A673 (cell line): ENCODE results near the gene SPATA31C1. TPM values are rescaled to one million over a fixed set of nuclear protein-coding genes. Genes with fewer than 3 reads are reported as not detected.

ENCODE experiments used
- BruUV-seq: library from RNA; stranded (reverse); fragments of 400-500 nt; replicated peaks from 2 replicates; lab custom pipeline; 2021; lab: Mats Ljungman, UMichigan
- CTCF ChIA-PET: fragments of 300-600 bp; sonication (Branson Sonifier 250); formaldehyde crosslinking; loops from one replicate; lab custom pipeline; 2022; ENCODE audit warnings: antibody characterized with exemption; lab: Charles Lee
- POLR2A ChIA-PET: fragments of 300-600 bp; sonication (Branson Sonifier 250); formaldehyde crosslinking; loops from one replicate; lab custom pipeline; 2022; ENCODE audit warnings: antibody characterized with exemption; ENCODE audit not compliant: low non-redundant PET; lab: Charles Lee
- DNase-seq: peaks from one replicate; pipeline ENCODE4 v3.0.0-alpha.2; 2015; ENCODE audit warnings: low spot score
- H3K27ac ChIP-seq: fragments of 200-600 bp; sonication (generic); 2 replicates; pipeline ENCODE4 v1.5.1; 2016; ENCODE audit warnings: mixed run types, low read depth, mild to moderate bottlenecking, mixed read lengths, antibody characterized with exemption, low read length; ENCODE audit not compliant: poor library complexity, severe bottlenecking
- H3K27me3 ChIP-seq: fragments of 200-600 bp; sonication (generic); replicated peaks from 2 replicates; pipeline ENCODE4 v1.6.1; 2017; ENCODE audit warnings: mixed run types, low read depth, mild to moderate bottlenecking, mixed read lengths, antibody characterized with exemption, low read length; ENCODE audit not compliant: insufficient read depth, poor library complexity
- H3K36me3 ChIP-seq: fragments of 200-600 bp; sonication (generic); 2 replicates; pipeline ENCODE4 v1.6.1; 2016; ENCODE audit warnings: mixed run types, mild to moderate bottlenecking, mixed read lengths, antibody characterized with exemption, low read length; ENCODE audit not compliant: insufficient read depth, poor library complexity, severe bottlenecking
- H3K4me1 ChIP-seq: fragments of 200-600 bp; sonication (generic); 2 replicates; pipeline ENCODE4 v1.6.1; 2017; ENCODE audit warnings: mixed run types, mild to moderate bottlenecking, mixed read lengths, antibody characterized with exemption, low read length; ENCODE audit not compliant: insufficient read depth, poor library complexity, severe bottlenecking
- H3K4me3 ChIP-seq: fragments of 200-600 bp; sonication (generic); 2 replicates; pipeline ENCODE4 v1.5.1; 2016; ENCODE audit warnings: low read depth, mixed run types, mild to moderate bottlenecking, mixed read lengths, low read length; ENCODE audit not compliant: poor library complexity, severe bottlenecking
- H3K9me3 ChIP-seq: fragments of 200-600 bp; sonication (generic); 2 replicates; pipeline ENCODE4 v1.6.1; 2016; ENCODE audit warnings: mixed run types, low read depth, mild to moderate bottlenecking, mixed read lengths, antibody characterized with exemption, low read length; ENCODE audit not compliant: poor library complexity, severe bottlenecking
- CTCF ChIP-seq: fragments of 300-800, 200-600 bp; sonication (generic); conservative IDR thresholded peaks from 2 replicates; pipeline ENCODE4 v1.5.1; 2017; ENCODE audit warnings: low read depth, mild to moderate bottlenecking, antibody characterized with exemption, low read length, moderate library complexity, mixed read lengths
- EZH2 ChIP-seq: fragments of 200-600 bp; sonication (generic); IDR thresholded peaks from 2 replicates; pipeline ENCODE4 v1.6.1; 2017; ENCODE audit warnings: borderline replicate concordance, low read depth, mild to moderate bottlenecking, mixed read lengths, antibody characterized with exemption, low read length; ENCODE audit not compliant: poor library complexity, severe bottlenecking
- intact Hi-C: fragments of 100-400 bp; cut with micrococcal nuclease; formaldehyde crosslinking; loops from one replicate; pipeline ENCODE4 v1.10.0; 2022; ENCODE audit not compliant: unreplicated experiment
- total RNA-seq: library from RNA; stranded (reverse); gene quantifications from 2 replicates; pipeline ENCODE4 v1.2.3, GENCODE V29; 2021

The SPATA31C1 gene
- total RNA-seq, 1 experiment from 2014 or later = not detected

- intact Hi-C loops = loop anchor here (5.0 kb wide), 1 partner anchor 1042 kb away; no protein-coding TSS in a partner anchor
- H3K9me3 ChIP-seq = no peaks in the 10 kb centered on the region
- no peak overlapping the region for H3K27ac ChIP-seq
- DNase-seq = no peak
- TF ChIP-seq EZH2 = no peak
- TF ChIP-seq CTCF = no peak
- H3K36me3 ChIP-seq = peaks cover 4% of the 10 kb centered on the region
- no peaks in the 10 kb centered on the region for H3K27me3 ChIP-seq
- no peak overlapping the region for H3K4me3 ChIP-seq
- CTCF ChIA-PET = no interaction called here
- POLR2A ChIA-PET = no interaction called here
- BruUV-seq = no TSS peak
- H3K4me1 ChIP-seq = no peaks in the 10 kb centered on the region
Measured at GRCh38 chr9:87964826-87965225, 47.1 kb downstream of the SPATA31C1 start.

GRCh38 chr9:87968155-87968554 is 50.4 kb downstream of the SPATA31C1 start:
- H3K4me3 ChIP-seq = no peak overlapping the region
- H3K27me3 ChIP-seq = no peaks in the 10 kb centered on the region
- no peak for TF ChIP-seq CTCF
- TF ChIP-seq EZH2 = no peak
- POLR2A ChIA-PET = no interaction called here
- H3K4me1 ChIP-seq = no peaks in the 10 kb centered on the region
- no peak overlapping the region for H3K27ac ChIP-seq
- BruUV-seq = no TSS peak
- no peaks in the 10 kb centered on the region for H3K9me3 ChIP-seq
- no peak for DNase-seq
- CTCF ChIA-PET = no interaction called here
- intact Hi-C loops = loop anchor here (5.0 kb wide), 1 partner anchor 1039 kb away; no protein-coding TSS in a partner anchor
- H3K36me3 ChIP-seq = peaks cover 4% of the 10 kb centered on the region

- H3K36me3 ChIP-seq = peaks cover 4% of the 10 kb centered on the region
- no peak for DNase-seq
- intact Hi-C loops = no loop called here
- no peaks in the 10 kb centered on the region for H3K27me3 ChIP-seq
- BruUV-seq = no TSS peak
- H3K4me3 ChIP-seq = no peak overlapping the region
- H3K4me1 ChIP-seq = no peaks in the 10 kb centered on the region
- no peak overlapping the region for H3K27ac ChIP-seq
- TF ChIP-seq CTCF (no peak), EZH2 (no peak)
- ChIA-PET CTCF (no interaction called here), POLR2A (no interaction called here)
- no peaks in the 10 kb centered on the region for H3K9me3 ChIP-seq
Measured at GRCh38 chr9:87970602-87971001, 52.8 kb downstream of the SPATA31C1 start.
